SIG-M5 treated with dmso at 0.1 percent for 504 hours (cell line): ENCODE data around the gene RNASE1.
"Not testable (repeated sequence)": the region's sequence is repeated elsewhere in the genome, so short reads cannot be mapped to it uniquely, and the experiment has no call there.

Source experiments
- DNase-seq: peaks from one replicate; lab custom pipeline; 2025; ENCODE audit not compliant: unreplicated experiment; lab: John Stamatoyannopoulos, UW

Gene RNASE1

GRCh38 chr14:20802341-20803084 is at the start of gene RNASE1:
RNASE1 (minus strand) TSS chr14:20802844; CDS start chr14:20802068, 776 bp downstream.
- no peak for DNase-seq

GRCh38 chr14:20848955-20849570 is 46.4 kb upstream of the RNASE1 start:
- peak; percentile 30 for DNase-seq

GRCh38 chr14:20848316-20848954 is 45.8 kb upstream of the RNASE1 start:
- peak; percentile 69 for DNase-seq

- DNase-seq = peak; percentile 62
Observed at GRCh38 chr14:20846560-20846959, 43.9 kb upstream of the RNASE1 start.

GRCh38 chr14:20841096-20841495 is 38.5 kb upstream of the RNASE1 start:
- no peak for DNase-seq

- no peak for DNase-seq
Observed at GRCh38 chr14:20837831-20838230, 35.2 kb upstream of the RNASE1 start.

- peak; percentile 54 for DNase-seq
Observed at GRCh38 chr14:20836668-20837338, 34.2 kb upstream of the RNASE1 start.

- DNase-seq = no peak
Observed at GRCh38 chr14:20834899-20835298, 32.3 kb upstream of the RNASE1 start.

GRCh38 chr14:20830831-20831230 is 28.2 kb upstream of the RNASE1 start:
- DNase-seq = no peak

- not testable (repeated sequence) for DNase-seq
Observed at GRCh38 chr14:20828024-20828694, 25.5 kb upstream of the RNASE1 start.

- no peak for DNase-seq
Observed at GRCh38 chr14:20827326-20827725, 24.7 kb upstream of the RNASE1 start.

GRCh38 chr14:20826666-20827065 is 24.0 kb upstream of the RNASE1 start:
- not testable (repeated sequence) for DNase-seq

- DNase-seq = no peak
Observed at GRCh38 chr14:20823859-20824258, 21.2 kb upstream of the RNASE1 start.

GRCh38 chr14:20821521-20822108 is 19.0 kb upstream of the RNASE1 start:
- DNase-seq = not testable (repeated sequence)

- DNase-seq = no peak
Observed at GRCh38 chr14:20820063-20820904, 17.6 kb upstream of the RNASE1 start.

- DNase-seq = no peak
Observed at GRCh38 chr14:20818861-20819260, 16.2 kb upstream of the RNASE1 start.

GRCh38 chr14:20815946-20816345 is 13.3 kb upstream of the RNASE1 start:
- not testable (repeated sequence) for DNase-seq

GRCh38 chr14:20811986-20812975 is 9.6 kb upstream of the RNASE1 start:
- DNase-seq = no peak
